ENCODE data around the gene PAN3. TPM values are rescaled to one million over a fixed set of nuclear protein-coding genes. Genes with fewer than 3 reads are reported as not detected.

Gene PAN3
- total and polyA plus RNA-seq, 2 of the 8 experiments (the other 6 are each of a cell fraction or from before 2014, with no cell fraction given) = 12.7 to 39.3 TPM

- no peak for TF ChIP-seq CHD7 (IDR thresholded peaks at IDR 0.05; ENCODE audit: insufficient replicate concordance, low read length)
- TF ChIP-seq PHF8 (conservative IDR thresholded peaks at IDR 0.05; ENCODE audit: low read depth, low read length) = no peak
- TF ChIP-seq SUZ12 (IDR thresholded peaks at IDR 0.05; ENCODE audit: low read length) = no peak
- TF ChIP-seq FOSL1 (IDR thresholded peaks at IDR 0.05; ENCODE audit: insufficient read depth, low read depth, low read length) = no peak
- TF ChIP-seq SP1 (IDR thresholded peaks at IDR 0.05; ENCODE audit: low read depth, low read length) = no peak
- TF ChIP-seq CTCF (IDR thresholded peaks at IDR 0.05; ENCODE audit: control extremely low read depth in 1 of 3, insufficient read depth in 1 of 3, low read depth in 1 of 3, low read length in 3 of 3) = no peak
- TF ChIP-seq JUND (IDR thresholded peaks at IDR 0.05; ENCODE audit: low read length) = no peak
- no peak for TF ChIP-seq GABPA (IDR thresholded peaks at IDR 0.05; ENCODE audit: borderline replicate concordance, insufficient read depth, low read length)
- TF ChIP-seq TEAD4 (IDR thresholded peaks at IDR 0.05; ENCODE audit: low read depth, low read length) = no peak
- TF ChIP-seq SP4 (IDR thresholded peaks at IDR 0.05; ENCODE audit: low read length) = no peak
Measured at GRCh38 chr13:28245465-28245864, 107.1 kb downstream of the PAN3 start (continued).
